HG03378 (cell line): ENCODE results near the gene RITA1.

Experiments
- ATAC-seq: cut with Tn5 transposase; IDR thresholded peaks from one replicate; pipeline ENCODE4 v1.9.1; 2021; ENCODE audit warnings: mild to moderate bottlenecking, moderate library complexity; ENCODE audit not compliant: unreplicated experiment

The RITA1 gene

GRCh38 chr12:113241191-113242025 is 55.9 kb downstream of the RITA1 start:
- ATAC-seq: no peak
